ENCODE results near the gene IER5. TPM values are rescaled to one million over a fixed set of nuclear protein-coding genes. Genes with fewer than 3 reads are reported as not detected.

The IER5 gene
- total RNA-seq, 1 donor from 2014 or later: 35.3 TPM

GRCh38 chr1:181076852-181077251, 11.6 kb upstream of the IER5 start:
- intact Hi-C loops (cut with micrococcal nuclease): no loop called here

- intact Hi-C loops (cut with micrococcal nuclease): no loop called here
Measured at GRCh38 chr1:181077576-181078242, 10.8 kb upstream of the IER5 start.

GRCh38 chr1:181079382-181079781, 9.1 kb upstream of the IER5 start:
- intact Hi-C loops (cut with micrococcal nuclease): no loop called here

GRCh38 chr1:181079920-181080319, 8.6 kb upstream of the IER5 start:
- intact Hi-C loops (cut with micrococcal nuclease): loop anchor here (10.0 kb wide), 2 partner anchors 195 to 1125 kb away; partner anchors contain the start of gene CEP350

GRCh38 chr1:181080556-181080955, 7.9 kb upstream of the IER5 start:
- intact Hi-C loops (cut with micrococcal nuclease): loop anchor here (10.0 kb wide), 2 partner anchors 196 to 1126 kb away; partner anchors contain the start of gene CEP350

- intact Hi-C loops (cut with micrococcal nuclease): loop anchor here (10.0 kb wide), 2 partner anchors 197 to 1127 kb away; partner anchors contain the start of gene CEP350
Measured at GRCh38 chr1:181081395-181081794, 7.1 kb upstream of the IER5 start.

- intact Hi-C loops (cut with micrococcal nuclease): loop anchor here (1.0 to 10.0 kb wide), 5 partner anchors 46 to 1129 kb away; partner anchors contain the start of gene CEP350
Measured at GRCh38 chr1:181083842-181084605, 4.5 kb upstream of the IER5 start.

- intact Hi-C loops (cut with micrococcal nuclease): loop anchor here (1.0 to 10.0 kb wide), 5 partner anchors 46 to 1130 kb away; partner anchors contain the start of gene CEP350
Measured at GRCh38 chr1:181084606-181084969, 3.9 kb upstream of the IER5 start.

GRCh38 chr1:181086091-181086490, 2.4 kb upstream of the IER5 start:
- intact Hi-C loops (cut with micrococcal nuclease): loop anchor here (5.0 to 10.0 kb wide), 3 partner anchors 201 to 1131 kb away; partner anchors contain the start of gene CEP350

- intact Hi-C loops (cut with micrococcal nuclease): loop anchor here (5.0 to 10.0 kb wide), 3 partner anchors 202 to 1132 kb away; partner anchors contain the start of gene CEP350
Measured at GRCh38 chr1:181086926-181087325, 1.6 kb upstream of the IER5 start.

- intact Hi-C loops (cut with micrococcal nuclease): loop anchor here (5.0 to 10.0 kb wide), 3 partner anchors 203 to 1133 kb away; partner anchors contain the start of gene CEP350
Measured at GRCh38 chr1:181087400-181087901, 1.0 kb upstream of the IER5 start.

GRCh38 chr1:181089017-181089675, 646 bp downstream of the IER5 start:
- intact Hi-C loops (cut with micrococcal nuclease): loop anchor here (5.0 to 10.0 kb wide), 3 partner anchors 204 to 1134 kb away; partner anchors contain the start of gene CEP350

GRCh38 chr1:181089676-181090544, 1.4 kb downstream of the IER5 start:
- intact Hi-C loops (cut with micrococcal nuclease): loop anchor here (1.0 to 10.0 kb wide), 6 partner anchors 9 to 1135 kb away; partner anchors contain the start of genes CEP350 and QSOX1

GRCh38 chr1:181090641-181091126, 2.2 kb downstream of the IER5 start:
- intact Hi-C loops (cut with micrococcal nuclease): loop anchor here (1.0 to 10.0 kb wide), 3 partner anchors 9 to 936 kb away; partner anchors contain the start of gene QSOX1

GRCh38 chr1:181091309-181092040, 3.0 kb downstream of the IER5 start:
- intact Hi-C loops (cut with micrococcal nuclease): loop anchor here (10.0 kb wide), 1 partner anchor 937 kb away; the partner anchor contains the start of gene QSOX1

- intact Hi-C loops (cut with micrococcal nuclease): loop anchor here (10.0 kb wide), 1 partner anchor 937 kb away; the partner anchor contains the start of gene QSOX1
Measured at GRCh38 chr1:181092056-181092455, 3.6 kb downstream of the IER5 start.

GRCh38 chr1:181092883-181093458, 4.5 kb downstream of the IER5 start:
- intact Hi-C loops (cut with micrococcal nuclease): loop anchor here (10.0 kb wide), 1 partner anchor 938 kb away; the partner anchor contains the start of gene QSOX1

- intact Hi-C loops (cut with micrococcal nuclease): loop anchor here (10.0 kb wide), 1 partner anchor 940 kb away; the partner anchor contains the start of gene QSOX1
Measured at GRCh38 chr1:181094416-181095212, 6.1 kb downstream of the IER5 start.

Measured in T-helper 2 cell treated with Interferon-gamma antibody and Interleukin-4, amounts not matched to agents 100 ng/mL and 5 ng/mL, for 36 hours (primary cell).